AG10803 (cell line): ENCODE measurements around the gene CD96.

Experiments
- DNase-seq: peaks from one replicate; pipeline ENCODE4 v3.0.0; 2010; ENCODE audit warnings: low read depth
- H3K4me3 ChIP-seq: 2 replicates; pipeline ENCODE4 v1.5.1; 2011; ENCODE audit warnings: mild to moderate bottlenecking, low read length, control low read depth
- TF ChIP-seq, protein P1 (sequence below): conservative IDR thresholded peaks from 2 replicates; pipeline ENCODE4 v1.5.1; 2011; ENCODE audit warnings: mild to moderate bottlenecking, low read length, control low read depth, inconsistent platforms

CD96 gene

DNA sequence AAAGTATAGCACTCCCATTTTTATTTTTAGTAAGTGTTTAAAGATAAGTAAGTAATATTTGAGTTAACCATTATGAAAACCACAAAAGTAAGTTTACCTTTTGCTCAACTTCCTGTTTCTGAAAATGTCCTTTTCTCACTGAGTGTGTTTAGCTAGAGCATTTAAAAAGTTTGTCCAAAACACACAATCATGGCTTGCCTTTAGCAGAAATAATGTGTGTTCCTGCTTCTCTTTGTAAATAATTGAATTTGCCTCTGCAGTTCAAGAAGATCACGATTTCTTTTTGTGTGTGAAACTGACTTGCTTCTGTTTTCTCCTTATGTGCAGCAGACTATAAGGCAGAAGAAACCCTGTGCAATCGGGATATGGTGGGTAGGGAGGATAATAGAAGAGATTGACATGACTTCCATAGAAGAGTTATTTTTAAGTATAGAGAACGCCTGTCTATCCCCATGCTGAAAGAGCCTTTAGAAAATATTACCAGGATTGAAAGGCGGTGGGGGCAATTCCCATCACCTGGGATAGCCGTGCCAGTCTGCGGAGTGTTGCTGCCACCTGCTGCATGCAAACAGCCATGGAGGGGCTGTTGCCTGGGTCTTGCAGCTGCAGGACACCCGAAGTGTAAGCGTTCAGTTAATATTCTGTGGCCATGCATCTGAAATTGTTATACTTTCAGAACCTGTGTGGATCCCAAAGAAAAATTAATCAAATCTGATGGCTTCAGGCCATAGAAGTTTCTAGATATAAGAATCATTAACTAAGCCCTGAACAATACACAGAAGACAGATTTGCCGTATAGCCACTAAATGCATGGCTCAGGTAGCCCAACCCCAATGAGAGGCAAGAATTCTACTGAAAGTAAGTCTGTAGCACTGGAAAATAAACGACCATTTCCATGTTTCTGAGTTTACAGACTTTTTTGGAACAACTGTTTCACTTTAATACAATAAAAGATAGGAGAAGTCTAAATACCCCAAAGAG, 2.4 kb upstream of the CD96 start:
- H3K4me3 ChIP-seq, result no peak overlapping the region
- peak; percentile 47 for DNase-seq

DNA sequence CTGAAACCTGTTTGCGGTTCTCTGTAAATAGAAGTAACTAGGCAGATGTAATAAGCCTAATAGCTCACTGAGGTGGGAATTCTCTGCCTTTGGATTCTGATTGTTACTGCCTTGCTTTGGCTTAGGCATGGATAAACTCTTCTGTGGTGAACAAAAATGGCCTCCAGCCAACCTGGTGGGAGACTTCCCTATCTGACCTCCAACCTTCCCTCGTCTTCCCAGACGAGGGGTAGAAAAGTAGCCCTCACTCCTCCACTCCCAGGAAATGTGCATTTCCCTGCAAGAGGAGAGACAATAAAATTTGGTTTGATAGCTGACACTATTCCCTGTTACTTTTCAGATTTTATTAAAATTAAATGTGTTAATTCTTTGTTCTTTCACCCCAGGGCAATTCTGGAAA, 606 bp upstream of the CD96 start:
- TF ChIP-seq, protein P1, sequence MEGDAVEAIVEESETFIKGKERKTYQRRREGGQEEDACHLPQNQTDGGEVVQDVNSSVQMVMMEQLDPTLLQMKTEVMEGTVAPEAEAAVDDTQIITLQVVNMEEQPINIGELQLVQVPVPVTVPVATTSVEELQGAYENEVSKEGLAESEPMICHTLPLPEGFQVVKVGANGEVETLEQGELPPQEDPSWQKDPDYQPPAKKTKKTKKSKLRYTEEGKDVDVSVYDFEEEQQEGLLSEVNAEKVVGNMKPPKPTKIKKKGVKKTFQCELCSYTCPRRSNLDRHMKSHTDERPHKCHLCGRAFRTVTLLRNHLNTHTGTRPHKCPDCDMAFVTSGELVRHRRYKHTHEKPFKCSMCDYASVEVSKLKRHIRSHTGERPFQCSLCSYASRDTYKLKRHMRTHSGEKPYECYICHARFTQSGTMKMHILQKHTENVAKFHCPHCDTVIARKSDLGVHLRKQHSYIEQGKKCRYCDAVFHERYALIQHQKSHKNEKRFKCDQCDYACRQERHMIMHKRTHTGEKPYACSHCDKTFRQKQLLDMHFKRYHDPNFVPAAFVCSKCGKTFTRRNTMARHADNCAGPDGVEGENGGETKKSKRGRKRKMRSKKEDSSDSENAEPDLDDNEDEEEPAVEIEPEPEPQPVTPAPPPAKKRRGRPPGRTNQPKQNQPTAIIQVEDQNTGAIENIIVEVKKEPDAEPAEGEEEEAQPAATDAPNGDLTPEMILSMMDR, result no peak
- DNase-seq, result no peak
- no peak overlapping the region for H3K4me3 ChIP-seq

More for the DNA sequence above, 2.4 kb upstream of the CD96 start:
- TF ChIP-seq, protein P1, result peak; percentile 81

DNA sequence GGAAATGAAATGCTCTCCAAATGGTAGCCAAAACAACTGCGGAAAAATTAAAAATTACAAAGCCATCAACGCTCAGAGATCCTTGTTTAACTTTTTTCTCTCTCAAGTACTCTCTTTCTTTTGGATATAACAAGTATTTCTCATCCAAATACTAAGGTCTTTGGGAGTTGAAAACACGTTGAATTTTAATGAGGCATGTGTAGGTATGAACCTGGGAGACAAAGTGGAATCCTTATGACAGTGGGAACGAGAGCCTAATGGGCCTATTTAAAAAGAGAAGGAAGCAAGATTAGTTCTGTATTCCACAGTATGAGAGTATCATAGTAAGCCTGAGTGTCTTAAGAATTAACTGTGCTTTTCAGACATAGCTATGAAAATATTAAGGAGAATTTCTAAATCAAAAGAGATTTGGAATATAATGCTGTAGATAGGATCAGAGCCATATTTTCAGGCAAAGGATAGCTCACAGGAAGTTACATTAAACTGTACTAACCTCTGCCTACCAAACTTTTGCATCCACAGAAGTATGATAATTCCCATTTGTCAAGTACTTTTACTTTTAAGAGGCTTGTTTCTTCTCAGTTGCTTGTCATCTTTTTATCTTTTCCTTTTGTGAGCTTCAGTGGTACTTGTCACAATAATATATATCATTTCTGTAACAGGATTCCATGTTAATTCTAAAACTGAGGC, 759 bp downstream of the CD96 start:
- no peak for DNase-seq
- no peak overlapping the region for H3K4me3 ChIP-seq
- TF ChIP-seq, protein P1, result no peak

DNA sequence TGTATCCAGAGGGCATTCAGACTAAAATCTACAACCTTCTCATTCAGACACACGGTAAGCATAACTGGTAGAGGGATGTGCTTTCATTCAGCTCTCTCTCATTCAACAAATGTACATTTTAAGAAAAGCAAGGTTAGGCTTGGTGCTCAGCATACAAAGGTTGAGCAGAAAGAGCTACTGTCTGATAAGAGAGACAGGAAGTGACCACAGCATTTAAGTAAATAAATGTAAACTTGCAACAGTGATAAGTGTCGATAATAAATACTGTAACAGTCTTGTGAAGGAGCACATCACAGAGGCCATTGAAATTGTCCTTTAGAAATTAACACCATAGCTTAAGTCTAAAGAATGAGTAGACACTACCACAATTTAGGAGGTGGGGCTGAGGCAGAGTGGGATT, 3.4 kb downstream of the CD96 start:
- TF ChIP-seq, protein P1, result no peak
- no peak for DNase-seq
- H3K4me3 ChIP-seq, result no peak overlapping the region

DNA sequence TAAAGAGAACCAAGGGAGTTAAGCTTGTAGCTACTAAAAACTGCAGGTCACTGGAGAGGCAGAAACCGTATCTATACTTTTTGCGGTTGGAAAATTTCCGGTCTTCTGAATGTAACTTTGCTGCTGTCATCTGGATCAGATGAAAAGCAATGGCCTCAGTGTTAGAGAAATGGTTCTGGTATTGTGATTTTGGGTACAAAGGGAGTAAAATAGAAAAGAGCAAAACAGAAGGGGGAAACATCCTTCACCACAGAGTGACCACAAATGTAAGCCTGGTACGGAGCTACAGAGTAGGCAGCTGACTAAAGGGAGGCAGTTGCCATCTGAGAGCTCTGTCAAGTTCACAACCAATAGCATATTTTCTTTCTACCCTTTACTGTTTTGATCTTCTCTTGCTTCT, 5.6 kb downstream of the CD96 start:
- TF ChIP-seq, protein P1, result no peak
- DNase-seq, result no peak
- H3K4me3 ChIP-seq, result no peak overlapping the region

DNA sequence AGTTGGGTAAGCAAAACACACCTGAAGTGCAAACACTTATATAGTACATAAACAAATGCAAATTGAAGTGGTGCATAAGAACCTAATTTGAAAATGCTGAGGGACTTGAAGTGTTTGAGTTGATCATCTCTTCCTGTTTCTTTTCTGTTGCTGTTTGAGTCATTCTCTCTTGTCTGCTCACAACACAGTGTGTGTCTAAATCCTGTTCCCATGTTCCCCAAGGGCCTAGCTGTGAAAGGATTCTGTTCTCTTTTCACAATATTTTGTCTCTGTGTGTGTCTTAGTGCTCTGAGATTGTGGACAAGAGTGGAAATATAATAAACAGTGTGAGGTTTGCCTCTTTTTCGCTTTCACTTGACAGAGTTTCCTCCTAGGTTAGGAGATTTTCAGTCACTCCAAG, 6.1 kb downstream of the CD96 start:
- no peak overlapping the region for H3K4me3 ChIP-seq
- peak; percentile 1 for DNase-seq
- TF ChIP-seq, protein P1, result no peak
